Measurements from ENCODE around the gene ZNF800.
"Not testable (repeated sequence)": the region's sequence is repeated elsewhere in the genome, so short reads cannot be mapped to it uniquely, and the experiment has no call there.

ZNF800 gene

GRCh38 chr7:127392566-127393367, at the start of gene ZNF800:
ZNF800 (minus strand) TSS chr7:127392708; CDS start chr7:127391557, 1,151 bp downstream.
- no peak for FAIRE-seq

- no peak for FAIRE-seq
These were observed 47.7 kb upstream of the ZNF800 start for GRCh38 chr7:127440206-127440605.

- FAIRE-seq: no peak
These were observed 46.3 kb upstream of the ZNF800 start for GRCh38 chr7:127438836-127439235.

GRCh38 chr7:127437837-127438236, 45.3 kb upstream of the ZNF800 start:
- FAIRE-seq: no peak

- FAIRE-seq: no peak
These were observed 44.7 kb upstream of the ZNF800 start for GRCh38 chr7:127437241-127437640.

- FAIRE-seq: not testable (repeated sequence)
These were observed 36.8 kb upstream of the ZNF800 start for GRCh38 chr7:127429281-127429680.

- no peak for FAIRE-seq
These were observed 26.7 kb upstream of the ZNF800 start for GRCh38 chr7:127419196-127419595.

- FAIRE-seq: no peak
These were observed 26.0 kb upstream of the ZNF800 start for GRCh38 chr7:127418459-127418858.

- no peak for FAIRE-seq
These were observed 24.8 kb upstream of the ZNF800 start for GRCh38 chr7:127417346-127417745.

- no peak for FAIRE-seq
These were observed 22.7 kb upstream of the ZNF800 start for GRCh38 chr7:127415060-127415742.

GRCh38 chr7:127413962-127414361, 21.5 kb upstream of the ZNF800 start:
- no peak for FAIRE-seq

- FAIRE-seq: no peak
These were observed 20.8 kb upstream of the ZNF800 start for GRCh38 chr7:127413326-127413725.

- FAIRE-seq: no peak
These were observed 18.7 kb upstream of the ZNF800 start for GRCh38 chr7:127411176-127411575.

- FAIRE-seq: no peak
These were observed 17.1 kb upstream of the ZNF800 start for GRCh38 chr7:127409629-127410028.

GRCh38 chr7:127404286-127405072, 12.0 kb upstream of the ZNF800 start:
- FAIRE-seq: no peak

GRCh38 chr7:127396184-127396583, 3.7 kb upstream of the ZNF800 start:
- no peak for FAIRE-seq

GRCh38 chr7:127395104-127395503, 2.6 kb upstream of the ZNF800 start:
- not testable (repeated sequence) for FAIRE-seq

- no peak for FAIRE-seq
These were observed 1.0 kb upstream of the ZNF800 start for GRCh38 chr7:127393368-127394058.

- FAIRE-seq: no peak
These were observed 334 bp downstream of the ZNF800 start for GRCh38 chr7:127392182-127392565.

- FAIRE-seq: no peak
These were observed 822 bp downstream of the ZNF800 start for GRCh38 chr7:127391591-127392181.

- no peak for FAIRE-seq
These were observed 1.5 kb downstream of the ZNF800 start for GRCh38 chr7:127390817-127391590.
